GM12878 (cell line): ENCODE measurements around the gene DCAF4. TPM values are rescaled to one million over a fixed set of nuclear protein-coding genes. Genes with fewer than 3 reads are reported as not detected.

Experiments used
- ATAC-seq: fragments of 200-7000 bp; cut with Tn5 transposase; 3 replicates; pipeline ENCODE4 v1.9.1; 2020; ENCODE audit warnings: mild to moderate bottlenecking, moderate library complexity
- BruUV-seq: library from RNA; stranded (reverse); fragments of 400-500 nt; replicated peaks from 2 replicates; lab custom pipeline; 2021; lab: Mats Ljungman, UMichigan
- CTCF ChIA-PET: fragments of 300-600 bp; sonication (Branson Sonifier 250); formaldehyde crosslinking; extraction: SDS; loops from one replicate; lab custom pipeline; 2021; ENCODE audit warnings: inconsistent platforms; lab: Yijun Ruan, JAX
- POLR2A ChIA-PET: fragments of 350-600 bp; formaldehyde crosslinking; extraction: SDS; loops from one replicate; lab custom pipeline; 2021; ENCODE audit warnings: inconsistent platforms; lab: Charles Lee
- RAD21 ChIA-PET: fragments of 300-600 bp; sonication (Branson Sonifier 250); formaldehyde crosslinking; loops from one replicate; lab custom pipeline; 2023; ENCODE audit warnings: antibody characterized with exemption; ENCODE audit not compliant: unreplicated experiment; lab: Charles Lee
- SMC1A ChIA-PET: fragments of 300-600 bp; sonication (Branson Sonifier 250); formaldehyde crosslinking; loops from one replicate; lab custom pipeline; 2023; ENCODE audit not compliant: unreplicated experiment, uncharacterized antibody; lab: Charles Lee
- DNase-seq: peaks from one replicate; pipeline ENCODE4 v3.0.0-alpha.2; 2011; ENCODE audit warnings: low read depth, low spot score
- FAIRE-seq: peaks from 3 replicates; lab custom pipeline; 2011; peaks lifted over from hg19 to GRCh38; lab: Jason Lieb, UNC
- H2AFZ ChIP-seq: 2 replicates; pipeline ENCODE4 v1.6.0; 2011; ENCODE audit warnings: low read depth, low read length, control low read depth; ENCODE audit not compliant: control insufficient read depth
- H3K27ac ChIP-seq: 2 replicates; pipeline ENCODE4 v1.5.1; 2011; ENCODE audit warnings: control low read depth; ENCODE audit not compliant: control insufficient read depth, insufficient read depth
- H3K27me3 ChIP-seq, 2 experiments: replicated peaks in 1 of 2; 2 replicates each; pipeline versions ENCODE4 v1.6.0 to v1.6.1; 2011; ENCODE audit warnings: low read length in 1 of 2; ENCODE audit not compliant: control insufficient read depth in 2 of 2, insufficient read depth in 2 of 2
- H3K36me3 ChIP-seq, 2 experiments: 2 replicates each; pipeline ENCODE4 v1.5.1; 2011; ENCODE audit warnings: low read length in 1 of 2; ENCODE audit not compliant: control insufficient read depth in 2 of 2, insufficient read depth in 2 of 2
- H3K4me1 ChIP-seq: 2 replicates; pipeline ENCODE4 v1.6.1; 2011; ENCODE audit warnings: mild to moderate bottlenecking, low read length, moderate library complexity, mixed read lengths; ENCODE audit not compliant: control insufficient read depth, insufficient read depth
- H3K4me2 ChIP-seq: 2 replicates; pipeline ENCODE4 v1.6.0; 2011; ENCODE audit warnings: control low read depth; ENCODE audit not compliant: control insufficient read depth, insufficient read depth
- H3K4me3 ChIP-seq: fragments of 200-600 bp; sonication (generic); 2 replicates; pipeline ENCODE4 v1.5.1; 2016
- H3K79me2 ChIP-seq: 2 replicates; pipeline ENCODE4 v1.6.0; 2011; ENCODE audit warnings: low read length; ENCODE audit not compliant: control insufficient read depth, insufficient read depth
- H3K9ac ChIP-seq: 2 replicates; pipeline ENCODE4 v1.8.0; 2011; ENCODE audit warnings: low read length, control low read depth, mixed read lengths; ENCODE audit not compliant: control insufficient read depth, insufficient read depth
- H3K9me3 ChIP-seq: replicated peaks from 3 replicates; pipeline ENCODE4 v1.5.1; 2011; ENCODE audit warnings: mild to moderate bottlenecking, low read length; ENCODE audit not compliant: control insufficient read depth, insufficient read depth
- H4K20me1 ChIP-seq: 2 replicates; pipeline ENCODE4 v1.6.0; 2011; ENCODE audit not compliant: control insufficient read depth, insufficient read depth
- BACH1 ChIP-seq: fragments of 450-650 bp; IDR thresholded peaks from 2 replicates; pipeline ENCODE4 v1.6.1; 2017; ENCODE audit warnings: mild to moderate bottlenecking, borderline replicate concordance
- BCL11A ChIP-seq: IDR thresholded peaks from 2 replicates; pipeline ENCODE4 v1.6.1; 2011; ENCODE audit warnings: low read depth, low read length
- BRCA1 ChIP-seq: IDR thresholded peaks from 2 replicates; pipeline ENCODE4 v1.6.1; 2011; ENCODE audit warnings: low read depth, low read length, improper control_type of control experiment
- CHD2 ChIP-seq: IDR thresholded peaks from 2 replicates; pipeline ENCODE4 v1.6.1; 2011; ENCODE audit warnings: low read depth, low read length, improper control_type of control experiment, borderline replicate concordance
- HDGF ChIP-seq: fragments of 450-650 bp; IDR thresholded peaks from 2 replicates; pipeline ENCODE4 v1.6.1; 2016; ENCODE audit warnings: antibody characterized with exemption
- JUND ChIP-seq: IDR thresholded peaks from 2 replicates; pipeline ENCODE4 v1.6.1; 2012; ENCODE audit warnings: low read depth, mild to moderate bottlenecking, low read length, improper control_type of control experiment, moderate library complexity
- PAX8 ChIP-seq: fragments of 450-650 bp; IDR thresholded peaks from 2 replicates; pipeline ENCODE4 v1.6.1; 2017; ENCODE audit warnings: mild to moderate bottlenecking, moderate library complexity
- POLR2AphosphoS5 ChIP-seq: IDR thresholded peaks from 2 replicates; pipeline ENCODE4 v1.6.1; 2011; ENCODE audit warnings: mild to moderate bottlenecking, low read length, inconsistent platforms
- SMAD1 ChIP-seq: fragments of 450-650 bp; IDR thresholded peaks from 2 replicates; pipeline ENCODE4 v1.6.1; 2018; ENCODE audit warnings: mild to moderate bottlenecking, low read depth; ENCODE audit not compliant: partially characterized antibody
- SREBF1 ChIP-seq: IDR thresholded peaks from 2 replicates; pipeline ENCODE4 v1.6.1; 2012; ENCODE audit warnings: mild to moderate bottlenecking, low read length
- YY1 ChIP-seq: IDR thresholded peaks from 2 replicates; pipeline ENCODE4 v1.6.1; 2011; ENCODE audit warnings: low read depth, mild to moderate bottlenecking, low read length
- ZBED1 ChIP-seq: IDR thresholded peaks from 2 replicates; pipeline ENCODE4 v1.6.1; 2016; ENCODE audit warnings: borderline replicate concordance
- ZNF274 ChIP-seq: IDR thresholded peaks from one replicate; pipeline ENCODE4 v1.8.0; 2011; ENCODE audit not compliant: insufficient read length, insufficient read depth
- WGBS: methylation state at CpG from one replicate; pipeline ENCODE4 v1.1.6; 2016; ENCODE audit warnings: low lambda C conversion rate; ENCODE audit not compliant: insufficient replicate concordance, insufficient coverage; ENCODE audit errors: missing lambda C conversion rate; 5-methylcytosine and 5-hydroxymethylcytosine counted together
- in situ Hi-C: fragments of 300-500 bp; cut with MboI; formaldehyde crosslinking; loops from 9 replicates; pipeline ENCODE4 v1.14.3; 2018; ENCODE audit warnings: mixed read lengths
- intact Hi-C: fragments of 100-400 bp; cut with micrococcal nuclease; formaldehyde crosslinking; loops from one replicate; pipeline ENCODE4 v1.14.2; 2022; ENCODE audit not compliant: unreplicated experiment
- polyA plus RNA-seq, 11 experiments: library from polyadenylated mRNA; depleted of rRNA in 4 of 11; unstranded in 6 of 11; stranded (reverse) in 5 of 11; fragments of >200 nt; fragmentation: Nextera tagmentation in 4 of 11; fragmentation: Illumina TruSeq in 1 of 11; extraction: Ambion mirVana in 4 of 11; extraction: Trizol in 1 of 11; gene quantifications; 1 replicate in 1 of 11; 2 replicates in 10 of 11; pipeline versions ENCODE4 v1.2.1 to v1.2.3, GENCODE V29; 2011 to 2016; ENCODE audit warnings: inconsistent platforms in 2 of 11, missing spikeins in 2 of 11, low read depth in 1 of 11
- total RNA-seq, 4 experiments: library from RNA; depleted of rRNA in 3 of 4; stranded (reverse); fragments of >200 nt in 3 of 4; fragmentation: Illumina TruSeq in 1 of 4; extraction: Trizol in 1 of 4; gene quantifications; 2 replicates each; pipeline versions ENCODE4 v1.2.1 to v1.2.3, GENCODE V29; 2013 to 2021
- TF ChIP-seq, protein P1 (sequence below): fragments of 450-650 bp; IDR thresholded peaks from 2 replicates; pipeline ENCODE4 v1.6.1; 2017; ENCODE audit warnings: mild to moderate bottlenecking, low read depth, inconsistent platforms; ENCODE audit not compliant: poor library complexity, severe bottlenecking
- TF ChIP-seq, protein P2 (sequence below): fragments of 450-650 bp; formaldehyde crosslinking; IDR thresholded peaks from 2 replicates; pipeline ENCODE4 v1.5.0; 2022; ENCODE audit warnings: mild to moderate bottlenecking, missing genetic modification characterization
- TF ChIP-seq, protein P3 (sequence below): IDR thresholded peaks from 2 replicates; pipeline ENCODE4 v1.6.1; 2012; ENCODE audit warnings: low read length, inconsistent platforms

Gene DCAF4
- total and polyA plus RNA-seq, 10 of the 15 experiments (the other 5 are each of a cell fraction or from before 2014, with no cell fraction given) = 2.6 to 51.1 (median 21.0) TPM

DNA sequence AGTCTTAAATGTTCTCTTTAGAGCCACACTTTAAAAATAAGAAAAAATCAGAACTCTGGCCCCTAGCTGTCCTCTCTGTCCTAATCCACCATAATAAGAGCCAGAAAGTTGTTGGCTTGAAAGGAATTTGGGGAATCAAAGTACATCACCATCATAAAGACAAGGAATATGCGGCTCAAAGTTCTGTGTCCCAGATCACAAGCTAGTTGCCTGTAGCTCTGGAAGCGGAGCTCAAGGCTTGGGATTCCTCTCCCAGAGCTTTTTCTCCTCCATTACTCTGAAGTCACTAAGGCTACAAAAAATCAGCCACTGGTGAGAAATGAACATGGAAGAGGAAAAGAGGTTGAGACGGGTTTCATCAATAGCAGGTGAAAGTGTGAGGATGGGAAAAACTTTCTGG, 38.8 kb upstream of the DCAF4 start:
- BruUV-seq = no TSS peak
- no peaks in the 10 kb centered on the region for H3K79me2 ChIP-seq
- WGBS = 80% methylated on average over 3 of the region's 3 CpGs
- POLR2A ChIA-PET = no interaction called here
- H2AFZ ChIP-seq = no peak overlapping the region
- H3K4me1 ChIP-seq = peaks cover 14% of the 10 kb centered on the region
- DNase-seq = no peak
- H3K9me3 ChIP-seq = peaks cover 4% of the 10 kb centered on the region; the same call in 2 of the 3 replicates
- H3K4me2 ChIP-seq = no peak overlapping the region
- H3K9ac ChIP-seq = no peak overlapping the region
- ATAC-seq = no peak
- SMC1A ChIA-PET = interaction anchor here (0.7 to 2.5 kb wide), 5 partner anchors 13 to 31 kb away, joined by 3 to 15 read pairs (median 3); no protein-coding TSS in a partner anchor
- no peaks in the 10 kb centered on the region for H4K20me1 ChIP-seq
- intact Hi-C loops = no loop called here
- H3K27ac ChIP-seq = no peak overlapping the region
- H3K4me3 ChIP-seq = no peak overlapping the region
- no peaks in the 10 kb centered on the region for H3K36me3 ChIP-seq
- RAD21 ChIA-PET = interaction anchor here (0.6 to 1.4 kb wide), 3 partner anchors 15 to 616 kb away, joined by 3 to 4 read pairs (median 4); no protein-coding TSS in a partner anchor
- H3K27me3 ChIP-seq = no peaks in the 10 kb centered on the region
- no peak for FAIRE-seq
- TF ChIP-seq CHD2 (no peak), SMAD1 (no peak), PAX8 (no peak), ZBED1 (no peak), YY1 (no peak), POLR2AphosphoS5 (no peak), SREBF1 (no peak), BRCA1 (no peak), JUND (no peak), BCL11A (no peak), HDGF (no peak), ZNF274 (no peak), BACH1 (no peak)
- TF ChIP-seq, protein P1, sequence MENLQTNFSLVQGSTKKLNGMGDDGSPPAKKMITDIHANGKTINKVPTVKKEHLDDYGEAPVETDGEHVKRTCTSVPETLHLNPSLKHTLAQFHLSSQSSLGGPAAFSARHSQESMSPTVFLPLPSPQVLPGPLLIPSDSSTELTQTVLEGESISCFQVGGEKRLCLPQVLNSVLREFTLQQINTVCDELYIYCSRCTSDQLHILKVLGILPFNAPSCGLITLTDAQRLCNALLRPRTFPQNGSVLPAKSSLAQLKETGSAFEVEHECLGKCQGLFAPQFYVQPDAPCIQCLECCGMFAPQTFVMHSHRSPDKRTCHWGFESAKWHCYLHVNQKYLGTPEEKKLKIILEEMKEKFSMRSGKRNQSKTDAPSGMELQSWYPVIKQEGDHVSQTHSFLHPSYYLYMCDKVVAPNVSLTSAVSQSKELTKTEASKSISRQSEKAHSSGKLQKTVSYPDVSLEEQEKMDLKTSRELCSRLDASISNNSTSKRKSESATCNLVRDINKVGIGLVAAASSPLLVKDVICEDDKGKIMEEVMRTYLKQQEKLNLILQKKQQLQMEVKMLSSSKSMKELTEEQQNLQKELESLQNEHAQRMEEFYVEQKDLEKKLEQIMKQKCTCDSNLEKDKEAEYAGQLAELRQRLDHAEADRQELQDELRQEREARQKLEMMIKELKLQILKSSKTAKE = no peak
- TF ChIP-seq, protein P2, sequence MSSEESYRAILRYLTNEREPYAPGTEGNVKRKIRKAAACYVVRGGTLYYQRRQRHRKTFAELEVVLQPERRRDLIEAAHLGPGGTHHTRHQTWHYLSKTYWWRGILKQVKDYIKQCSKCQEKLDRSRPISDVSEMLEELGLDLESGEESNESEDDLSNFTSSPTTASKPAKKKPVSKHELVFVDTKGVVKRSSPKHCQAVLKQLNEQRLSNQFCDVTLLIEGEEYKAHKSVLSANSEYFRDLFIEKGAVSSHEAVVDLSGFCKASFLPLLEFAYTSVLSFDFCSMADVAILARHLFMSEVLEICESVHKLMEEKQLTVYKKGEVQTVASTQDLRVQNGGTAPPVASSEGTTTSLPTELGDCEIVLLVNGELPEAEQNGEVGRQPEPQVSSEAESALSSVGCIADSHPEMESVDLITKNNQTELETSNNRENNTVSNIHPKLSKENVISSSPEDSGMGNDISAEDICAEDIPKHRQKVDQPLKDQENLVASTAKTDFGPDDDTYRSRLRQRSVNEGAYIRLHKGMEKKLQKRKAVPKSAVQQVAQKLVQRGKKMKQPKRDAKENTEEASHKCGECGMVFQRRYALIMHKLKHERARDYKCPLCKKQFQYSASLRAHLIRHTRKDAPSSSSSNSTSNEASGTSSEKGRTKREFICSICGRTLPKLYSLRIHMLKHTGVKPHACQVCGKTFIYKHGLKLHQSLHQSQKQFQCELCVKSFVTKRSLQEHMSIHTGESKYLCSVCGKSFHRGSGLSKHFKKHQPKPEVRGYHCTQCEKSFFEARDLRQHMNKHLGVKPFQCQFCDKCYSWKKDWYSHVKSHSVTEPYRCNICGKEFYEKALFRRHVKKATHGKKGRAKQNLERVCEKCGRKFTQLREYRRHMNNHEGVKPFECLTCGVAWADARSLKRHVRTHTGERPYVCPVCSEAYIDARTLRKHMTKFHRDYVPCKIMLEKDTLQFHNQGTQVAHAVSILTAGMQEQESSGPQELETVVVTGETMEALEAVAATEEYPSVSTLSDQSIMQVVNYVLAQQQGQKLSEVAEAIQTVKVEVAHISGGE (CRISPR knock-in tag) = no peak
- TF ChIP-seq, protein P3, sequence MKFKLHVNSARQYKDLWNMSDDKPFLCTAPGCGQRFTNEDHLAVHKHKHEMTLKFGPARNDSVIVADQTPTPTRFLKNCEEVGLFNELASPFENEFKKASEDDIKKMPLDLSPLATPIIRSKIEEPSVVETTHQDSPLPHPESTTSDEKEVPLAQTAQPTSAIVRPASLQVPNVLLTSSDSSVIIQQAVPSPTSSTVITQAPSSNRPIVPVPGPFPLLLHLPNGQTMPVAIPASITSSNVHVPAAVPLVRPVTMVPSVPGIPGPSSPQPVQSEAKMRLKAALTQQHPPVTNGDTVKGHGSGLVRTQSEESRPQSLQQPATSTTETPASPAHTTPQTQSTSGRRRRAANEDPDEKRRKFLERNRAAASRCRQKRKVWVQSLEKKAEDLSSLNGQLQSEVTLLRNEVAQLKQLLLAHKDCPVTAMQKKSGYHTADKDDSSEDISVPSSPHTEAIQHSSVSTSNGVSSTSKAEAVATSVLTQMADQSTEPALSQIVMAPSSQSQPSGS = no peak
- TF ChIP-seq, all 136 proteins: peak for 0
- CTCF ChIA-PET = interaction anchor here (0.7 to 3.1 kb wide), 4 partner anchors 14 to 371 kb away, joined by 3 to 13 read pairs (median 7); no protein-coding TSS in a partner anchor
- in situ Hi-C loops = no loop called here
